GM19328 (cell line): ENCODE measurements around the gene NXNL1.
A peak's percentile ranks its signal among the peaks of the same experiment; 100 is the strongest.
"Not testable (repeated sequence)": the region's sequence is repeated elsewhere in the genome, so short reads cannot be mapped to it uniquely, and the experiment has no call there.

ENCODE experiments used
- ATAC-seq: cut with Tn5 transposase; IDR thresholded peaks from one replicate; pipeline ENCODE4 v1.9.1; 2021; ENCODE audit warnings: mild to moderate bottlenecking, moderate library complexity; ENCODE audit not compliant: unreplicated experiment

Gene NXNL1

GRCh38 chr19:17487284-17488121 lies 26.8 kb upstream of the NXNL1 start:
- ATAC-seq: no peak

- ATAC-seq: no peak
Measured at GRCh38 chr19:17486545-17487240, 26.0 kb upstream of the NXNL1 start.

- ATAC-seq: no peak
Measured at GRCh38 chr19:17484520-17485185, 23.9 kb upstream of the NXNL1 start.

DNA sequence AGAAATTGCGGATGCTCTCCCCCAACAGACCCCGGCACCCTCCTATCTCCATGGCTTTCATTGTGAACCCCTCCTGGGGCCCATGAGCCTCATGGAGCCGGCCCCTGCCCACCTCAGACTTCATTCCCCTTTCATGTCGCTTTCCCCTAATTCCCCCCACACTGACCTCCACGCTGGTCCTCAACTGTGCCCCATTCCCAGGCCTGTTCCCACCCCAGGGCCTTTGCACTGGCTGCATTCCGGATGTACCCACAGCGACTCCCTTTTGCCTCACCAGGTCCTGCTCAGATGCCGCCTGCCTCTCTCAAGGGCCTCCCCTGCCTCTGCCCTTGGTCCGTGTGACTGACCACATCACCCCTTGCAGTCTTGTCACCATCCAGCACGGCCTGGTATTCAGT lies 22.9 kb upstream of the NXNL1 start:
- ATAC-seq: no peak

DNA sequence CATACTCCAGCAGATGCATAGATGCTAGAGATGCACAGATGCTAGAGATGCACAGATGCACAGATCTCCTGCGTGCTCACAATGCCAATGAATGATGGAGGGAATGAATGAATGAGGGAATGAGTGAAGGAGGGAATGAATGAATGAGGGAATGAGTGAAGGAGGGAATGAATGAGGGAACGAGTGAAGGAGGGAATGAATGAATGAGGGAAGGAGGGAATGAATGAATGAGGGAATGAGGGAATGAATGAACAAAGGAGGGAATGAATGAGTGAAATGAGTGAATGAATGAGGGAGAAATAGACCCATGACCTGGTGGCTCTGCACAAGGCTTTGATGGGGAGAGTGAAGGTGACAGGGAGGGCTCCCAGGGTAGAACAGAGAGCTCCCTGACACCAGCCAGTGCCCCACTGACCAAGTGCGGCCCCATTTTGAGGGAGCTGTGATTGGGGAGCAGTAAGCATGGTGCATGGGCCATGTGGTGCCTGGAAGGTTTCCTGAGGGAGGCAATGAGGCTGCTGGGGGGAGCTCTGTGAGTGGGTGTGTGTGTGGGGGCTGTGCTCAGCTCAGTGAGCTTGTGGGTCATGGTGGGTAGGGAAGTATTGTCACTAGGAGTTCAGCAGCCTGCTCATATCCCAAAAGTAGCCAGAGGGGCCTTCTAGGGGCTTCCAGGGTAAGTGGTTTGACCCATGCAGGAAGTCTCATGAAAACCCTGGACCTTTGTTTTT lies 22.3 kb upstream of the NXNL1 start:
- no peak for ATAC-seq

- no peak for ATAC-seq
Measured at GRCh38 chr19:17481986-17482385, 21.3 kb upstream of the NXNL1 start.

GRCh38 chr19:17479325-17479791 lies 18.6 kb upstream of the NXNL1 start:
- no peak for ATAC-seq

GRCh38 chr19:17475541-17476115 lies 14.9 kb upstream of the NXNL1 start:
- ATAC-seq: no peak

DNA sequence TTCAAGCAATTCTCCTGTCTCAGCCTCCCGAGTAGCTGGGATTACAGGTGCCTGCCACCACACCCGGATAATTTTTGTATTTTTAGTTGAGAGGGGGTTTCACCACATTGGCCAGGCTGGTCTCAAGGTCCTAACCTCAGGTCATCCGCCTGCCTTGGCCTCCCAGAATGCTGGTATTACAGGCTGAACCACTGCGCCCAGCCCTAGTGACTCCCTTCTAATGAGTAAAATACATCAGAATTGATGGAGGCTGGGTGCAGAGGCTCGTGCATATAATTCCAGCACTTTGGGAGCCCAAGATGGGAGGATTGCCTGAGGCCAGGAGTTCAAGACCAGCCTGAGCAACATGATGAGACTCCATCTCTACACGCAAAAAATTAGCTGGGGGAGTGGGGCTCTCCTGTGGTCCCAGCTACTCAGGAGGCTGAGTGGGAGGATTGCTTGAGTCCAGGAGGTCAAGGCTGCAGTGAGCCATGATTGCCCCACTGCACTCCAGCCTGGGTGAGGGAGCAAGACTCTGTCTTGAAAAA lies 14.3 kb upstream of the NXNL1 start:
- ATAC-seq: not testable (repeated sequence)

DNA sequence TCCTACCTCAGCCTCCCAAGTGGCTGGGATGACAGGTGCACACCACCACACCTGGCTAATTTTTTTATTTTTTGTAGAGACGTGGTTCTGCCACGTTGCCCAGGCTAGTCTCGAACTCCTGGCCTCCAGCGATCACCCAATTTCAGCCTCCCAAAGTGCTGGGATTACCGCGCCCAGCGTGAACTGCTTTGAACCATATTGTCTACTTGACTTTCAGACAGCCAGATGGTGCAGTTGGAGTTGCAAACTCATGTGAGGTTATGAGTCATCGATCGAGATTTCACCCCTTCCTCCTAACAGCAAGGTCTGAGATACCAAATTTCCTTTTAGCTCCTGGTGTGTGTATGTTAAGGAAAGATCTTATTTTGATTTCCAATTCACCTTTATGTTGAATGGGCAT lies 12.3 kb upstream of the NXNL1 start:
- no peak for ATAC-seq

DNA sequence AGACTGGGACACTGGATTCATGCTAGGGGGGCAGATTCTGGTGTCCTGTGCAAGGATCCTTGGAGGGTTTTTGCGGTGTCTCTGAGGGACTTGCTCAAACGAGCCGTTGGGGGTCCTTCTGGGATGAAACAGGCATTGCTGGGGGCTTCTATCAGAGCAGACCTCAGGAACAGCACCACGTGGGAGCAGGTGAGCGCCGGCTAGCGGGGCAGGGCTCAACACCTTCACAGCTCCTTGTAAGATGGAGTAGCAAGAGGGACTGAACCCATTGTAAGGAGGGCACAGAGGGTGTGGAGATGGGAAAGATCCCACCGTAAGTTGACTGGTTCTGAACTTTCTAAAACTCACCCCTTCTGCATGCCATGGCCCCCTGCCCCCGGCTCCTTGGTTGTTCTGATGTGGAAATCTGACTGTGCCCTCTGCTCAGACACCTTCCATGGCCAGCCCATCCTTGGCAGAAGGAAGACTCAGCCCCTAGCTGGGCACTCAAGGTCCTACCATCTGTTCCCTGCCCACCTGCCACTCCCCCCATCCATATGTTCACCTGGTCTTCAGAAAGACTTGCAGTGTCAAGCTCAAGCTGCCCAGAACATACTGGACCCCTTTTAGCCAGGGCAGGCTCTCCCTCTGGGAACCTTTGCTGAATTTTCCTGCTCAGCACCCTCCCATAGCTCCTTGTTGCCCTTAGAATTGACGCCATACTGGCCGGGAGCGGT lies 10.8 kb upstream of the NXNL1 start:
- no peak for ATAC-seq

DNA sequence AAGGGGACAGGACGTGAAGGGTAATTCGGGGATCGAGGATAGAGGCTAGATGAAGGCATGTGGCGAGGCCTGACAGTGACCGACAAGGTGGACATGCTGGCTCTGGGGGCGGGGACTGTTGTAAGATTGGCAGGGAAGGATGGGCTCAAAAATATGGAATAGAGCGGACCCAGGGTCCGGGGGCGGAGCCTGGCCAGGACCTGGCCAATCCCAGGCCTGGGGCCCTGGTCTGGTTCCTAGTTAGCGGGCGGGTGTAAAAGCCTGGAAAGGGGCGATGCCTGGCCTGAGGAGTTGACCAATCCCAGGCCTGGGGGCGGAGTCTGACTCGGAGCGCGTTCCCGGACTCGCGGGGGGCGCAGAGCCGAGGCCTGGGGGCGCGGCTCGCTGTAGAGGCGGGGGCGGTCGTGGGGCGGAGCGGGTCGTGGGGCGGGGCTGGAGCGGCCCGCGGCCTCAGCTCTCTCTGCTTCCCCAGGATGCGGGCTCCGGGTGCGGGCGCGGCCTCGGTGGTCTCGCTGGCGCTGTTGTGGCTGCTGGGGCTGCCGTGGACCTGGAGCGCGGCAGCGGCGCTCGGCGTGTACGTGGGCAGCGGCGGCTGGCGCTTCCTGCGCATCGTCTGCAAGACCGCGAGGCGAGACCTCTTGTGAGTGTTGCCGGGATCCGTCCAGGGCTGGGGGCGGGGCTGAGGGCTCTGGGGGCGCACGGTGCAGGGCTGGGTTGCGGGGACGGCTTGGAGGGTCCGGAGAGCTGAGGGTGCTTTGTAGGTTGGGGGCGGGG lies 9.5 kb upstream of the NXNL1 start, which contains the start of gene SLC27A1:
Gene SLC27A1, plus strand, starts transcription at position 457 of the 774 bp plus-strand sequence. Its CDS starts 17 bp downstream, at position 474.
- ATAC-seq: peak; percentile 72

DNA sequence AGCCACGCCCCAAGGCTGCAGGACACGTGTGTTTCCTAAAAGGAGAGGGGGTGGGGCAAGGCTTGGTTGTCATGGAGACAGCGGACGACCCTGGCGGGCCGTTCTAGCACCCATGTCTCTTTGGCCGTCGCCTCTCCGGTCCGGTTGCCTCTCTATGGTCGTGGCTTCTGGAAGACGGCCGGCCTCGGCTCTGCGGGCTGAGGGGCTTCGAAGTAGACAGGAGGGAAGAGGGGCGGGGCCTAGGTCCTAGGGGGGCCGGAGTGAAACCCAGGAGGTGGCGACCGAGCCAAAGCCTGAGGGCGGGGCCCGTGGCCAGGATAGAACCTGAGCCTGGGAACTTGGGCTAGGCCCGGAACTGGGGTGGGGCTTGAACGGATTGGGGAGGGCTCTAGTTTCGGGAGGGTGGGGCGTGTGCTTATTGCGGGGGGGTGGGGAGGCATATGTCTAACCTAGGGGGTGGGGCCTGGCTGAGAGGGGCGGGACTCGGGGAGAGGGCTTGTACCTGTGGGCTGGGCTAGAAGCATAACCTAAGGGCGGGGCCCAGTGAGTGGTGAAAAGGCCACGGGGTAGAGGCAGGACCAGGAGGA lies 8.8 kb upstream of the NXNL1 start:
- peak; percentile 56 for ATAC-seq

- ATAC-seq: no peak
Measured at GRCh38 chr19:17469092-17469480, 8.4 kb upstream of the NXNL1 start.

GRCh38 chr19:17468302-17469091 lies 7.8 kb upstream of the NXNL1 start:
- ATAC-seq: no peak

DNA sequence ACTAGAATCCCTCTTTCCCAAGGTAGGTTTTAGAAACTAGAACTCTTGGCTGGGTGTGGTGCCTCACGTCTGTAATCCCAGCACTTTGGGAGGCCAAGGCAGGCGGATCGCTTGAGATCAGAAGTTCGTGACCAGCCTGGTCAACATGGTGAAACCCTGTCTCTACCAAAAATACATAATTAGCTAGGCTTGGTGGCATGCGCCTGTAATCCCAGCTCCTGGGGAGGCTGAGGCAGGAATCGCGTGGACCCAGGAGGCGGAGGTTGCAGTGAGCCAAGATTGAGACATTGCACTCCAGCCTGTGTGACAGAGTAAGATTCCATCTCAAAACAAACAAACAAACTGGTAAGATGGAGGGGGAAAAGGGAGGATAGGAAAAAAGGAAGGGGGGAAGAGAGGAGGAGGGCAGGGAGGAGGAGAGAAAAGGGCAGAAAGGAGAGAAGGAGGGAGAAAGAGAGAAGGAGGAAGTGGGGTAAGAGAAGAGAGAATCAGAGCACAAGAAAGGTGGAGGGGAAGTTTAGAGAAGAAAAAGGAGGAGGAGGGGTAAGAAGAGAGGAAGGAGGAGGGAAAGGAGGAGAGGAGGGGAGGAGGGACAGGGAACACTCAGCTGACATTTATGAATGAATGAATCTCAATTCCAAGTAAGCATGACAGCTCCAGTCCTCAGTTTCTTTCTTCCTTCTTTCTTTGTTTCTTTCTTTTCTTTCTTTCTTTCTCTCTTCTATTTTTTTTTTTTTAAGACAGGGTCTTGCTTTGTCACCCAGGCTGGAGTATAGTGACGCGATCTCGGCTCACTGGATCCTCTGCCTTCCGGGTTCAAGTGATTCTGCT lies 7.0 kb upstream of the NXNL1 start:
- no peak for ATAC-seq

GRCh38 chr19:17466487-17466850 lies 5.7 kb upstream of the NXNL1 start:
- no peak for ATAC-seq
